Astrocyte of the spinal cord (primary cell): ENCODE data around the gene KATNAL1.

Source experiments
- DNase-seq: peaks from one replicate; pipeline ENCODE4 v3.0.0; 2011; ENCODE audit warnings: low read depth, low spot score
- H3K4me3 ChIP-seq: 2 replicates; pipeline ENCODE4 v1.5.1; 2011; ENCODE audit warnings: low read depth, mild to moderate bottlenecking, low read length, moderate library complexity
- CTCF ChIP-seq: IDR thresholded peaks from 2 replicates; pipeline ENCODE4 v1.5.1; 2012; ENCODE audit warnings: low read depth, mild to moderate bottlenecking, low read length, inconsistent platforms
- in situ Hi-C: cut with HindIII; loops from 2 replicates; pipeline ENCODE4 v1.10.0; 2017; ENCODE audit warnings: low sequenced_read_pairs

KATNAL1 gene

GRCh38 chr13:30204564-30204963 is 102.8 kb downstream of the KATNAL1 start:
- no peak for TF ChIP-seq CTCF
- no peak for DNase-seq
- no peak overlapping the region for H3K4me3 ChIP-seq
- in situ Hi-C loops, result no loop called here

- in situ Hi-C loops, result no loop called here
- TF ChIP-seq CTCF, result no peak
- H3K4me3 ChIP-seq, result no peak overlapping the region
- DNase-seq, result peak; percentile 87
These were observed 111.3 kb downstream of the KATNAL1 start for GRCh38 chr13:30196025-30196424.

GRCh38 chr13:30194906-30195305 is 112.4 kb downstream of the KATNAL1 start:
- in situ Hi-C loops, result no loop called here
- TF ChIP-seq CTCF, result no peak
- DNase-seq, result no peak
- H3K4me3 ChIP-seq, result no peak overlapping the region

- no peak for DNase-seq
- TF ChIP-seq CTCF, result no peak
- in situ Hi-C loops, result no loop called here
- H3K4me3 ChIP-seq, result no peak overlapping the region
These were observed 113.8 kb downstream of the KATNAL1 start for GRCh38 chr13:30193279-30194234.

GRCh38 chr13:30192320-30193093 is 114.8 kb downstream of the KATNAL1 start:
- H3K4me3 ChIP-seq, result no peak overlapping the region
- TF ChIP-seq CTCF, result no peak
- no peak for DNase-seq
- in situ Hi-C loops, result no loop called here

- in situ Hi-C loops, result no loop called here
- peak; percentile 11 for DNase-seq
- no peak for TF ChIP-seq CTCF
- no peak overlapping the region for H3K4me3 ChIP-seq
These were observed 115.8 kb downstream of the KATNAL1 start for GRCh38 chr13:30191491-30192100.
